ENCODE data around the gene CYTH4. TPM values are rescaled to one million over a fixed set of nuclear protein-coding genes. Genes with fewer than 3 reads are reported as not detected.

CYTH4 gene
- total RNA-seq, 2 donors from 2014 or later = 3.0 to 7.4 TPM

- H3K27ac ChIP-seq = peak overlapping the region; percentile 12
- intact Hi-C loops (cut with DNase I) = no loop called here
- no peak for DNase-seq
- no peaks in the 10 kb centered on the region for H3K36me3 ChIP-seq
- H3K4me3 ChIP-seq = no peak overlapping the region
- TF ChIP-seq CTCF (IDR thresholded peaks at IDR 0.05) = no peak
- H3K4me1 ChIP-seq = no peaks in the 10 kb centered on the region
- H3K27me3 ChIP-seq = no peaks in the 10 kb centered on the region
- no peak overlapping the region for H3K9ac ChIP-seq (ENCODE audit: low read depth in 2 of 2, low read length in 2 of 2)
- H3K9me3 ChIP-seq = no peaks in the 10 kb centered on the region
These were observed 7.2 kb upstream of the CYTH4 start for GRCh38 chr22:37275134-37275533.

- H3K36me3 ChIP-seq = no peaks in the 10 kb centered on the region
- no peak overlapping the region for H3K27ac ChIP-seq
- no peaks in the 10 kb centered on the region for H3K27me3 ChIP-seq
- no peak for DNase-seq
- intact Hi-C loops (cut with DNase I) = no loop called here
- no peaks in the 10 kb centered on the region for H3K9me3 ChIP-seq
- H3K9ac ChIP-seq (ENCODE audit: low read depth in 2 of 2, low read length in 2 of 2) = no peak overlapping the region
- no peak overlapping the region for H3K4me3 ChIP-seq
- no peaks in the 10 kb centered on the region for H3K4me1 ChIP-seq
- TF ChIP-seq CTCF (IDR thresholded peaks at IDR 0.05) = no peak
These were observed 6.7 kb upstream of the CYTH4 start for GRCh38 chr22:37275622-37276021.

- no peak overlapping the region for H3K4me3 ChIP-seq
- H3K4me1 ChIP-seq = no peaks in the 10 kb centered on the region
- no peak overlapping the region for H3K9ac ChIP-seq (ENCODE audit: low read depth in 2 of 2, low read length in 2 of 2)
- no peaks in the 10 kb centered on the region for H3K36me3 ChIP-seq
- no peaks in the 10 kb centered on the region for H3K9me3 ChIP-seq
- H3K27ac ChIP-seq = no peak overlapping the region
- intact Hi-C loops (cut with DNase I) = no loop called here
- no peak for DNase-seq
- no peaks in the 10 kb centered on the region for H3K27me3 ChIP-seq
- no peak for TF ChIP-seq CTCF (IDR thresholded peaks at IDR 0.05)
These were observed 5.5 kb upstream of the CYTH4 start for GRCh38 chr22:37276776-37277175.

GRCh38 chr22:37277384-37277783 is 4.9 kb upstream of the CYTH4 start:
- Histone ChIP-seq H3K9me3 (no peaks in the 10 kb centered on the region), H3K27me3 (no peaks in the 10 kb centered on the region), H3K4me3 (no peak overlapping the region), H3K36me3 (no peaks in the 10 kb centered on the region), H3K9ac (ENCODE audit: low read depth in 2 of 2, low read length in 2 of 2) (no peak overlapping the region), H3K4me1 (no peaks in the 10 kb centered on the region), H3K27ac (no peak overlapping the region)
- no peak for DNase-seq
- TF ChIP-seq CTCF (IDR thresholded peaks at IDR 0.05) = no peak
- intact Hi-C loops (cut with DNase I) = no loop called here

DNA sequence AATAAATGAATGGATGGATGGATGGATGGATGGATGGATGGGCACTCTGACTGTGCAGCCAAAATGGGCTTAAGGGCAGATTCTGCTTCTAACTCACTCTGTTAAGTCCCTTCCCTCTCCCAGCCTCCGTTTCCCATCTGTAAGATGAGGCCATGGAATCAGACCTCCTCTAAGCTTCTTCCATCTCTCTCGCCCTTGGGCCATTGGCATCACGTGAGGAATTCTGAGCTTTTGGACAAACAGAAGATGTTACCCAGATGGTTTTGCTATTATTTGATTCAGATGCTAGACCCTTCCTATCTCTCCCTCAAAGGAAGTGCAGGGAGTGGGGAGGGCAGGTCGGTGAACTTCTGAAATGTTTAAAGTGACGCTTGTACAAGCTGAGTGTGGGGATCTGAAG is 4.0 kb upstream of the CYTH4 start:
- no peak for DNase-seq

More for the DNA sequence above, 4.0 kb upstream of the CYTH4 start:
- no peaks in the 10 kb centered on the region for H3K4me1 ChIP-seq
- no peaks in the 10 kb centered on the region for H3K27me3 ChIP-seq
- no peak overlapping the region for H3K9ac ChIP-seq (ENCODE audit: low read depth in 2 of 2, low read length in 2 of 2)
- no peaks in the 10 kb centered on the region for H3K36me3 ChIP-seq
- no peak for TF ChIP-seq CTCF (IDR thresholded peaks at IDR 0.05)
- H3K9me3 ChIP-seq = no peaks in the 10 kb centered on the region
- no peak overlapping the region for H3K27ac ChIP-seq
- intact Hi-C loops (cut with DNase I) = no loop called here
- no peak overlapping the region for H3K4me3 ChIP-seq
